Esophagus (tissue), 2 donors: ENCODE measurements around the gene ZMYND8. TPM values are rescaled to one million over a fixed set of nuclear protein-coding genes. Genes with fewer than 3 reads are reported as not detected.

ENCODE experiments used
- H3K27ac ChIP-seq, 2 donors: one replicate each; pipeline ENCODE4 v1.5.1; 2013; ENCODE audit warnings: low read depth in 2 of 2, mild to moderate bottlenecking in 2 of 2, inconsistent platforms in 1 of 2, low read length in 1 of 2, moderate library complexity in 1 of 2
- H3K27me3 ChIP-seq, 2 donors: one replicate each; pipeline ENCODE4 v1.6.1; 2013; ENCODE audit warnings: low read length in 2 of 2, control low read depth in 1 of 2, mild to moderate bottlenecking in 1 of 2; ENCODE audit not compliant: insufficient read depth in 2 of 2, control insufficient read depth in 1 of 2
- H3K36me3 ChIP-seq, 2 donors: one replicate each; pipeline ENCODE4 v1.6.1; 2013; ENCODE audit warnings: low read length in 1 of 2; ENCODE audit not compliant: control insufficient read depth in 2 of 2, insufficient read depth in 2 of 2
- H3K4me1 ChIP-seq, 2 donors: one replicate each; pipeline ENCODE4 v1.6.1; 2013; ENCODE audit warnings: low read length in 1 of 2; ENCODE audit not compliant: control insufficient read depth in 2 of 2, insufficient read depth in 2 of 2
- H3K4me3 ChIP-seq, 2 donors: one replicate each; pipeline ENCODE4 v1.5.1; 2013; ENCODE audit warnings: low read length in 2 of 2, mild to moderate bottlenecking in 2 of 2, low read depth in 1 of 2, moderate library complexity in 1 of 2
- H3K9me3 ChIP-seq, 2 donors: one replicate each; pipeline ENCODE4 v1.6.1; 2013; ENCODE audit warnings: mild to moderate bottlenecking in 2 of 2, low read depth in 1 of 2, low read length in 1 of 2, moderate library complexity in 1 of 2; ENCODE audit not compliant: control insufficient read depth in 2 of 2, insufficient read depth in 1 of 2
- WGBS, 2 donors: extraction: QIAGEN DNeasy Blood & Tissue Kit; methylation state at CpG; one replicate each; pipeline ENCODE4 v1.1.7; 2013; 5-methylcytosine and 5-hydroxymethylcytosine counted together
- polyA plus RNA-seq, 2 donors: library from polyadenylated mRNA; stranded (reverse); fragments of 200-250 nt; gene quantifications; one replicate each; pipeline ENCODE4 v1.2.3, GENCODE V29; 2013
- donor health status: healthy with polysubstance abuse.
- donor health status: Bipolar disorder and iron deficiency.

The ZMYND8 gene
- polyA plus RNA-seq, 2 donors, result 8.8 to 18.7 TPM

DNA sequence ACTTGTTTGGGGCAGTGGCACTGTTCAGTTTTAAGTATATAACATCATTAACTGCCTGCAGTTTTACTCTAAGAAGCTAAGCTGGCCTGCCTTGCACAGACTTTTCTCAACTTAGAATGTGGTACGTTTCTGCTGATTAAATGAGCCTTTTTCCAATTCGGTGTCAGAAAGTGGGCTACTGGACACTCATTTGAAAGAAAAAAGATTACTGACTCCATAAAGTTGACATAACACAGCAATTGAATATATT is 2.1 kb downstream of the ZMYND8 start:
- peaks cover 12 to 19% of the 10 kb centered on the region in 2 donors for H3K4me1 ChIP-seq
- H3K27me3 ChIP-seq, result no peaks in the 10 kb centered on the region
- no peaks in the 10 kb centered on the region for H3K9me3 ChIP-seq
- peak overlapping the region; percentile 94 to 98 for H3K27ac ChIP-seq
- 20% methylated on average over 2 of the region's 2 CpGs for WGBS, 2 donors
- H3K4me3 ChIP-seq, result peak overlapping the region in 1 of 2 donors; percentile 47
- H3K36me3 ChIP-seq, result no peaks in the 10 kb centered on the region

GRCh38 chr20:47353692-47354463 is 2.6 kb downstream of the ZMYND8 start:
- no peaks in the 10 kb centered on the region for H3K36me3 ChIP-seq
- WGBS, 2 donors, result 55 to 57% methylated on average over 7 of the region's 7 CpGs
- H3K27me3 ChIP-seq, result no peaks in the 10 kb centered on the region
- no peaks in the 10 kb centered on the region for H3K9me3 ChIP-seq
- H3K27ac ChIP-seq, result peak overlapping the region; percentile 94 to 98
- H3K4me3 ChIP-seq, result peak overlapping the region in 1 of 2 donors; percentile 47
- peaks cover 12 to 19% of the 10 kb centered on the region in 2 donors for H3K4me1 ChIP-seq

DNA sequence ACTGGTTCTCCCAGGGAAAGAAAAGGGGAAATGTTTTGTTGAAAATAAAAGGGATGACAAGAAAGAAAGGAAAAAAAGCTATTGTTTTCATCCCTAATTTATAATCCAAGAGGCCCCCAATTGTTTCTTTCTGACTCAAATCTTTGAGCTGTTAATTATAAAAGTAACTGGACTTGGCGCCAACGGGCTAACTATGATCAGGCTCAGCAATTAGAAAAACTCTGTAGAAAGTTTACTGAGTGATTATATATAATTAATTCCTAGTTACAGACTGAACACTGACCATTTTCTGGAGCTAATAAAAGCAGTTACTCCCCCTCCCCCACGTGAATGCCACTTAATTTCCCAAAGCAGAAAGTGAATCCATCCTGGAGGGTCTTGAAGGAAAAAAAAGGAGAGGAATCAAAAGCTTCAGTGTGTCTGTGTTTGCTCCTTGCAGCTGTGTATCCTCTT is 3.2 kb downstream of the ZMYND8 start:
- Histone ChIP-seq H3K27me3 (no peaks in the 10 kb centered on the region), H3K4me1 (peaks cover 12 to 18% of the 10 kb centered on the region in 2 donors), H3K27ac (peak overlapping the region; percentile 98 to 99), H3K9me3 (no peaks in the 10 kb centered on the region), H3K36me3 (no peaks in the 10 kb centered on the region), H3K4me3 (peak overlapping the region in 1 of 2 donors; percentile 47)
- WGBS, 2 donors, result 55 to 63% methylated on average over 3 of the region's 3 CpGs

- no peaks in the 10 kb centered on the region for H3K9me3 ChIP-seq
- H3K4me3 ChIP-seq, result peak overlapping the region; percentile 13 to 47
- peaks cover 9 to 15% of the 10 kb centered on the region in 2 donors for H3K4me1 ChIP-seq
- WGBS, 2 donors, result 31 to 32% methylated on average over 13 of the region's 13 CpGs
- H3K36me3 ChIP-seq, result no peaks in the 10 kb centered on the region
- peak overlapping the region; percentile 92 to 99 for H3K27ac ChIP-seq
- no peaks in the 10 kb centered on the region for H3K27me3 ChIP-seq
These were observed 3.9 kb downstream of the ZMYND8 start for GRCh38 chr20:47352332-47353238.

DNA sequence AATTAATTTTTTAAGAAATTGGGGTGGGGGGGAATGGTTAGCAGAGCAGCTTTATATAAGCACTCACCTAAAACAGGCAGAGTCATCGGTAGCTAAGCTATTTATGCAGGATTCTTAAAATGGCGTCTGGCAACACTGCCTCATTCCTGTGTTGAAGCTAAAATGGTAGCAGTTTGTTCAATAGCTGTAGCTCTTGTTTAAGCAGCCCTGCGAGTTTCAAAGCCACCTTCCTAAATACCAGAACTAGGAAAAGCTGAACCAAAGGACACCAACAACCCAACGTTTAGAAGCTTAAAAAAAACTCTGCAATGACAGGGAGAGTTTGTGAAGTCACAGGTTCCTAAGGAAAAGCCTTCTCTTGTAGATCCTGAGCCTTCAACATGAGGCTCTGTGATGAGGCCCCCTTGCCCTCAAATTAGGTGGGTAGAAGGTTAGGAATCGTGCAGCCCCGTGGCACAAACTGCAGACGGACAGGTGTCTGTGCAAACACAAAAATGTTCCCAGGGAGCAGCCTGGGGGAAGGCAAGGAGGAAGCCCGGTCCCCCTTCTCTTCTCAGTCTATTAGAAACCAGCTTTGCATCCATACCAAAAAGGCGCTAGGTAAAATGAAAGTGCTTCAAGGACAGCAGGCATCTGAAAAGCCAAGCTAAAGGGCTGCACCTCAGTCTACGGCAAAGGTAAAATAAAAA is 4.7 kb downstream of the ZMYND8 start:
- peak overlapping the region in 1 of 2 donors; percentile 47 for H3K4me3 ChIP-seq

GRCh38 chr20:47350691-47351545 is 5.6 kb downstream of the ZMYND8 start:
- H3K4me1 ChIP-seq, result peaks cover 7 to 10% of the 10 kb centered on the region in 2 donors
- H3K9me3 ChIP-seq, result no peaks in the 10 kb centered on the region
- no peak overlapping the region for H3K4me3 ChIP-seq
- H3K27ac ChIP-seq, result peak overlapping the region in 1 of 2 donors; percentile 45
- no peaks in the 10 kb centered on the region for H3K27me3 ChIP-seq
- WGBS, 2 donors, result 71 to 77% methylated on average over 4 of the region's 4 CpGs
- H3K36me3 ChIP-seq, result peaks cover 0 to 5% of the 10 kb centered on the region in 2 donors

More for the DNA sequence above, 4.7 kb downstream of the ZMYND8 start:
- WGBS, 2 donors, result 26 to 35% methylated on average over 10 of the region's 10 CpGs
- H3K9me3 ChIP-seq, result no peaks in the 10 kb centered on the region
- H3K27ac ChIP-seq, result peak overlapping the region; percentile 92 to 99
- no peaks in the 10 kb centered on the region for H3K36me3 ChIP-seq
- peaks cover 8 to 11% of the 10 kb centered on the region in 2 donors for H3K4me1 ChIP-seq
- H3K27me3 ChIP-seq, result no peaks in the 10 kb centered on the region

- peaks cover 0 to 6% of the 10 kb centered on the region in 2 donors for H3K36me3 ChIP-seq
- no peak overlapping the region for H3K4me3 ChIP-seq
- peaks cover 7 to 10% of the 10 kb centered on the region in 2 donors for H3K4me1 ChIP-seq
- H3K9me3 ChIP-seq, result no peaks in the 10 kb centered on the region
- peak overlapping the region in 1 of 2 donors; percentile 15 for H3K27ac ChIP-seq
- WGBS, 2 donors, result 55 to 56% methylated on average over 4 of the region's 4 CpGs
- H3K27me3 ChIP-seq, result no peaks in the 10 kb centered on the region
These were observed 6.3 kb downstream of the ZMYND8 start for GRCh38 chr20:47350181-47350550.

- no peaks in the 10 kb centered on the region for H3K9me3 ChIP-seq
- H3K4me1 ChIP-seq, result peaks cover 7 to 8% of the 10 kb centered on the region in 2 donors
- peaks cover 0 to 6% of the 10 kb centered on the region in 2 donors for H3K36me3 ChIP-seq
- H3K4me3 ChIP-seq, result no peak overlapping the region
- peak overlapping the region in 1 of 2 donors; percentile 58 for H3K27ac ChIP-seq
- WGBS, 2 donors, result 37 to 46% methylated on average over 7 of the region's 7 CpGs
- H3K27me3 ChIP-seq, result no peaks in the 10 kb centered on the region
These were observed 6.9 kb downstream of the ZMYND8 start for GRCh38 chr20:47349365-47350180.
